K562 (cell line): ENCODE measurements around the gene PTGR3. TPM values are rescaled to one million over a fixed set of nuclear protein-coding genes. Genes with fewer than 3 reads are reported as not detected.

ENCODE experiments used
- ATAC-seq: fragments of 200-7000 bp; cut with Tn5 transposase; 3 replicates; pipeline ENCODE4 v1.9.1; 2020; ENCODE audit warnings: moderate library complexity
- BruUV-seq: library from RNA; stranded (reverse); fragments of 400-500 nt; replicated peaks from 2 replicates; lab custom pipeline; 2021; lab: Mats Ljungman, UMichigan
- CTCF ChIA-PET: fragments of 300-600 bp; formaldehyde crosslinking; extraction: SDS; loops from one replicate; lab custom pipeline; 2021; ENCODE audit warnings: low intra/inter-chr PET ratio; lab: Yijun Ruan, JAX
- POLR2A ChIA-PET: fragments of 300-600, 350-650 bp; sonication (Branson Sonifier 250); formaldehyde crosslinking; extraction: SDS; loops from one replicate; lab custom pipeline; 2021; ENCODE audit warnings: antibody characterized with exemption, inconsistent platforms; lab: Yijun Ruan, JAX
- DNase-seq, 4 experiments: peaks; one replicate each; pipeline versions ENCODE4 v3.0.0 to v3.0.0-alpha.2; 2011 to 2018; ENCODE audit warnings: low spot score in 3 of 4, mixed read lengths in 3 of 4; ENCODE audit errors: extremely low read depth in 1 of 4
- FAIRE-seq: peaks from 2 replicates; lab custom pipeline; 2011; peaks lifted over from hg19 to GRCh38; lab: Jason Lieb, UNC
- H2AFZ ChIP-seq: 2 replicates; pipeline ENCODE4 v1.6.0; 2011; ENCODE audit warnings: low read depth, low read length, control low read depth, inconsistent platforms
- H3K27ac ChIP-seq: fragments of 200-600 bp; 3 replicates; pipeline ENCODE4 v1.8.0; 2011; ENCODE audit warnings: low read depth, mild to moderate bottlenecking, control low read depth, inconsistent platforms, low read length, moderate library complexity, mixed read lengths; ENCODE audit errors: extremely low read depth
- H3K27me3 ChIP-seq, 2 experiments: fragments of 300-600 bp in 1 of 2; 2 replicates in 1 of 2; 3 replicates in 1 of 2; pipeline versions ENCODE4 v1.6.0 to v1.8.0; 2011; ENCODE audit warnings: inconsistent platforms in 2 of 2, low read length in 2 of 2, mild to moderate bottlenecking in 1 of 2, mixed read lengths in 1 of 2, moderate library complexity in 1 of 2; ENCODE audit not compliant: control insufficient read depth in 2 of 2, insufficient read depth in 2 of 2
- H3K36me3 ChIP-seq: fragments of 300-600 bp; 3 replicates; pipeline ENCODE4 v1.8.0; 2011; ENCODE audit warnings: mild to moderate bottlenecking, low read length, inconsistent platforms; ENCODE audit not compliant: control insufficient read depth, insufficient read depth
- H3K4me1 ChIP-seq, 2 experiments: fragments of 200-600 bp in 1 of 2; replicated peaks in 1 of 2; 2 replicates in 1 of 2; 3 replicates in 1 of 2; pipeline versions ENCODE4 v1.5.1 to v1.8.0; 2011; ENCODE audit warnings: inconsistent platforms in 2 of 2, low read length in 2 of 2, mild to moderate bottlenecking in 1 of 2, mixed read lengths in 1 of 2, moderate library complexity in 1 of 2; ENCODE audit not compliant: control insufficient read depth in 2 of 2, insufficient read depth in 2 of 2
- H3K4me2 ChIP-seq: 2 replicates; pipeline ENCODE4 v1.6.1; 2011; ENCODE audit warnings: low read length, control low read depth, inconsistent platforms, mixed read lengths; ENCODE audit not compliant: insufficient read depth
- H3K4me3 ChIP-seq: fragments of 200-600 bp; sonication (generic), shearing (Covaris generic); 2 replicates; pipeline ENCODE4 v1.5.1; 2016; ENCODE audit warnings: control low read depth, inconsistent platforms
- H3K79me2 ChIP-seq: fragments of 200-600 bp; 3 replicates; pipeline ENCODE4 v1.8.0; 2011; ENCODE audit warnings: low read length, inconsistent platforms; ENCODE audit not compliant: control insufficient read depth, insufficient read depth
- H3K9ac ChIP-seq, 2 experiments: 2 replicates each; pipeline versions ENCODE4 v1.6.0 to v1.6.1; 2011; ENCODE audit warnings: low read depth in 2 of 2, low read length in 2 of 2, control low read depth in 1 of 2, inconsistent platforms in 1 of 2, mild to moderate bottlenecking in 1 of 2, mixed read lengths in 1 of 2; ENCODE audit not compliant: insufficient read depth in 1 of 2
- H3K9me1 ChIP-seq: one replicate; pipeline ENCODE4 v1.6.0; 2011; ENCODE audit warnings: inconsistent platforms, mild to moderate bottlenecking, low read length, moderate library complexity; ENCODE audit not compliant: control insufficient read depth, insufficient read depth
- H3K9me3 ChIP-seq: replicated peaks from 2 replicates; pipeline ENCODE4 v1.5.1; 2011; ENCODE audit warnings: low read depth, low read length, inconsistent platforms; ENCODE audit not compliant: control insufficient read depth, insufficient read depth
- H4K20me1 ChIP-seq: replicated peaks from 2 replicates; pipeline ENCODE4 v1.6.1; 2011; ENCODE audit warnings: low read length, inconsistent platforms, mixed read lengths; ENCODE audit not compliant: control insufficient read depth, insufficient read depth
- CBX8 ChIP-seq: fragments of 200-600 bp; sonication (generic); IDR thresholded peaks from 2 replicates; pipeline ENCODE4 v1.6.1; 2012; ENCODE audit warnings: borderline replicate concordance, mixed run types, low read depth, mild to moderate bottlenecking, moderate library complexity, mixed read lengths, low read length, control low read depth, inconsistent platforms; ENCODE audit not compliant: poor library complexity, severe bottlenecking; ENCODE audit errors: extremely low read depth
- CHD2 ChIP-seq: IDR thresholded peaks from 2 replicates; pipeline ENCODE4 v1.6.1; 2011; ENCODE audit warnings: low read depth, low read length
- ETS2 ChIP-seq: IDR thresholded peaks from 2 replicates; pipeline ENCODE4 v1.6.1; 2016; ENCODE audit warnings: borderline replicate concordance, missing genetic modification characterization, mild to moderate bottlenecking, moderate library complexity, missing compliant biosample characterization; ENCODE audit not compliant: poor library complexity, severe bottlenecking
- FOXM1 ChIP-seq, 2 experiments: fragments of 450-650 bp in 1 of 2; sonication (generic) in 1 of 2; formaldehyde crosslinking in 1 of 2; IDR thresholded peaks; 2 replicates each; pipeline versions ENCODE4 v1.6.1 to v1.9.0; 2017 to 2022; ENCODE audit warnings: low read depth in 2 of 2, mild to moderate bottlenecking in 2 of 2, missing genetic modification reagents in 1 of 2, moderate library complexity in 1 of 2
- GABPA ChIP-seq: fragments of 200-800 bp; sonication (Bioruptor generic); conservative IDR thresholded peaks from 2 replicates; pipeline ENCODE4 v1.6.1; 2016; ENCODE audit warnings: low read depth, missing genetic modification characterization, missing compliant biosample characterization
- ID3 ChIP-seq, 2 experiments: fragments of 250-450 bp in 1 of 2; fragments of 450-650 bp in 1 of 2; sonication (Bioruptor Pico) in 1 of 2; IDR thresholded peaks; 2 replicates each; pipeline versions ENCODE4 v1.6.1 to v1.8.0; 2016 to 2021; ENCODE audit warnings: mild to moderate bottlenecking in 2 of 2, moderate library complexity in 2 of 2, missing compliant biosample characterization in 1 of 2, missing genetic modification characterization in 1 of 2
- MEIS2 ChIP-seq: fragments of 450-650 bp; IDR thresholded peaks from 2 replicates; pipeline ENCODE4 v1.6.1; 2014; ENCODE audit warnings: mild to moderate bottlenecking; ENCODE audit not compliant: partially characterized antibody
- NEUROD1 ChIP-seq: fragments of 150-350 bp; IDR thresholded peaks from 2 replicates; pipeline ENCODE4 v1.6.1; 2014; ENCODE audit warnings: borderline replicate concordance, low read length, low read depth; ENCODE audit not compliant: partially characterized antibody
- POLR2B ChIP-seq: fragments of 450-650 bp; IDR thresholded peaks from 2 replicates; pipeline ENCODE4 v1.6.1; 2018; ENCODE audit warnings: low read depth; ENCODE audit not compliant: partially characterized antibody
- RNF2 ChIP-seq: sonication (generic); IDR thresholded peaks from 2 replicates; pipeline ENCODE4 v1.6.1; 2016
- SMARCC2 ChIP-seq: fragments of 450-650 bp; IDR thresholded peaks from 2 replicates; pipeline ENCODE4 v1.6.1; 2017; ENCODE audit warnings: antibody characterized with exemption, moderate library complexity, mild to moderate bottlenecking, low read depth
- ZFP1 ChIP-seq: fragments of 450-650 bp; formaldehyde crosslinking; IDR thresholded peaks from 2 replicates; pipeline ENCODE4 v1.4.0; 2020; ENCODE audit warnings: mild to moderate bottlenecking, mixed read lengths
- ZNF175 ChIP-seq: fragments of 200-800 bp; sonication (Bioruptor generic); IDR thresholded peaks from 2 replicates; pipeline ENCODE4 v1.6.1; 2016; ENCODE audit warnings: low read depth, mild to moderate bottlenecking, missing genetic modification characterization, missing compliant biosample characterization
- WGBS: fragments of 100-300 bp; shearing (Covaris generic); methylation state at CpG from one replicate; pipeline ENCODE4 v1.1.6; 2016; ENCODE audit warnings: low coverage, mixed read lengths; ENCODE audit not compliant: insufficient coverage; ENCODE audit errors: missing lambda C conversion rate; 5-methylcytosine and 5-hydroxymethylcytosine counted together
- in situ Hi-C: fragments of 300-500 bp; cut with MboI; formaldehyde crosslinking; loops from 4 replicates; pipeline ENCODE4 v1.15.0; 2018; ENCODE audit warnings: inconsistent platforms, mixed read lengths
- intact Hi-C: fragments of 100-400 bp; cut with micrococcal nuclease; formaldehyde crosslinking; loops from 2 replicates; pipeline ENCODE4 v1.14.2; 2022
- polyA plus RNA-seq, 8 experiments: library from polyadenylated mRNA; depleted of rRNA in 4 of 8; stranded (reverse) in 5 of 8; unstranded in 3 of 8; fragments of >200 nt; fragmentation: Nextera tagmentation in 2 of 8; fragmentation: Illumina TruSeq in 1 of 8; extraction: Ambion mirVana in 2 of 8; extraction: Trizol in 1 of 8; gene quantifications; 2 replicates each; pipeline versions ENCODE4 v1.2.1 to v1.2.3, GENCODE V29; 2011 to 2014; ENCODE audit warnings: inconsistent platforms in 1 of 8, missing spikeins in 1 of 8
- total RNA-seq, 7 experiments: library from RNA; depleted of rRNA in 6 of 7; stranded (reverse); fragments of >200 nt in 6 of 7; fragmentation: Illumina TruSeq in 2 of 7; extraction: Trizol in 2 of 7; gene quantifications; 2 replicates each; pipeline versions ENCODE4 v1.2.1 to v1.2.3, GENCODE V29; 2011 to 2021; ENCODE audit warnings: low replicate concordance in 1 of 7

Gene PTGR3
- total and polyA plus RNA-seq, 9 of the 15 experiments (the other 6 are each of a cell fraction or from before 2014, with no cell fraction given), result 4.1 to 32.3 (median 15.3) TPM

DNA sequence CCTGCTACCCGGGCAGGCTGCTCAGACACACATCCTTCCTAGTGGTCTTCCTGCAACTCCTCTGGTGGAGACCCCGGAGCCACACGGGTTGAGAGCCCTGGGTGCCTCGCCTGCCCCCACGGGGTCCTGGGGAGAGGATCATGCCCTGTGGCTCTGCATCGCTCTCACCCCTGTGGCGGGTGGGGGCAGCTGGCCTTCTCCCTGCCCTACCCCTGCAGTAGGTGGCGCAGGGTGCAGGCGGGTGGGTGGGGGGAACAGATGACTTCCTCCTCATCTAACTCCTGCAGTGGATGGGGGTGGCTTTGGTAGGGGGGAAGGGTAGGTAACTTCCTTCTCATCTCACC is 40.2 kb upstream of the PTGR3 start:
- peaks cover 0 to 11% of the 10 kb centered on the region in 2 experiments; a peak in 3 of 5 replicates for H3K4me1 ChIP-seq
- no peak for ATAC-seq
- CTCF ChIA-PET, result no interaction called here
- no peak overlapping the region for H3K4me3 ChIP-seq
- no peaks in the 10 kb centered on the region for H3K27me3 ChIP-seq
- H3K9me1 ChIP-seq, result no peaks in the 10 kb centered on the region
- H3K9ac ChIP-seq, result no peak overlapping the region
- POLR2A ChIA-PET, result no interaction called here
- no peak for TF ChIP-seq MEIS2
- no peaks in the 10 kb centered on the region for H3K9me3 ChIP-seq
- intact Hi-C loops (no loop called here), in situ Hi-C loops (no loop called here)
- no peaks in the 10 kb centered on the region; the same call in 1 of the 2 replicates for H4K20me1 ChIP-seq
- no peaks in the 10 kb centered on the region; the same call in 2 of the 3 replicates for H3K79me2 ChIP-seq
- no peak overlapping the region for H3K27ac ChIP-seq
- H2AFZ ChIP-seq, result no peak overlapping the region
- FAIRE-seq, result no peak
- BruUV-seq, result no TSS peak
- no peak for DNase-seq
- 94% methylated on average over 4 of the region's 9 CpGs for WGBS
- H3K4me2 ChIP-seq, result no peak overlapping the region
- no peaks in the 10 kb centered on the region for H3K36me3 ChIP-seq

GRCh38 chr18:75248426-75249174 is 39.7 kb upstream of the PTGR3 start:
- H3K27ac ChIP-seq, result no peak overlapping the region; the same call in 2 of the 3 replicates
- H4K20me1 ChIP-seq, result no peaks in the 10 kb centered on the region; the same call in 1 of the 2 replicates
- 75% methylated on average over 8 of the region's 20 CpGs for WGBS
- peak overlapping the region; percentile 17; the same call in 1 of the 2 replicates for H3K4me2 ChIP-seq
- no peaks in the 10 kb centered on the region for H3K79me2 ChIP-seq
- no peak for ATAC-seq
- no peak overlapping the region for H3K9ac ChIP-seq
- no peaks in the 10 kb centered on the region for H3K27me3 ChIP-seq
- no peak for FAIRE-seq
- DNase-seq, result no peak
- in situ Hi-C loops, result no loop called here
- H3K4me3 ChIP-seq, result no peak overlapping the region
- no peaks in the 10 kb centered on the region for H3K9me3 ChIP-seq
- intact Hi-C loops, result no loop called here
- POLR2A ChIA-PET, result no interaction called here
- BruUV-seq, result no TSS peak
- H2AFZ ChIP-seq, result no peak overlapping the region
- peaks cover 0 to 11% of the 10 kb centered on the region in 2 experiments; a peak in 3 of 5 replicates for H3K4me1 ChIP-seq
- CTCF ChIA-PET, result no interaction called here
- H3K36me3 ChIP-seq, result no peaks in the 10 kb centered on the region
- no peaks in the 10 kb centered on the region for H3K9me1 ChIP-seq
- TF ChIP-seq NEUROD1, result no peak
- no peak for TF ChIP-seq GABPA (tag)
- no peak for TF ChIP-seq FOXM1 (IDR thresholded peaks at IDR 0.05; ENCODE audit: low read depth)
- no peak for TF ChIP-seq FOXM1 (CRISPR knock-in tag; IDR thresholded peaks at IDR 0.05; ENCODE audit: low read depth)
- no peak for TF ChIP-seq ID3 (CRISPR knock-in tag; IDR thresholded peaks at IDR 0.05)
- TF ChIP-seq ID3 (tag; IDR thresholded peaks at IDR 0.05), result no peak
- TF ChIP-seq CBX8, result no peak
- no peak for TF ChIP-seq ZNF175 (CRISPR knock-in tag)
- no peak for TF ChIP-seq SMARCC2
- no peak for TF ChIP-seq ETS2 (tag)
- no peak for TF ChIP-seq CHD2
- TF ChIP-seq ZFP1 (CRISPR knock-in tag), result no peak
- TF ChIP-seq POLR2B, result no peak
- no peak for TF ChIP-seq RNF2
